Caco-2 (cell line): ENCODE results near the gene EPS8L1. TPM values are rescaled to one million over a fixed set of nuclear protein-coding genes. Genes with fewer than 3 reads are reported as not detected.
"Not testable (repeated sequence)": the region's sequence is repeated elsewhere in the genome, so short reads cannot be mapped to it uniquely, and the experiment has no call there.

ENCODE experiments used
- BruUV-seq: library from RNA; stranded (reverse); fragments of 400-500 nt; replicated peaks from 2 replicates; lab custom pipeline; 2021; lab: Mats Ljungman, UMichigan
- CTCF ChIA-PET: fragments of 300-600 bp; sonication (Branson Sonifier 250); formaldehyde crosslinking; loops from one replicate; lab custom pipeline; 2022; ENCODE audit warnings: antibody characterized with exemption; lab: Charles Lee
- POLR2A ChIA-PET: fragments of 300-600 bp; sonication (Branson Sonifier 250); formaldehyde crosslinking; loops from one replicate; lab custom pipeline; 2022; ENCODE audit warnings: antibody characterized with exemption; lab: Charles Lee
- DNase-seq, 2 experiments: peaks; one replicate each; pipeline versions ENCODE4 v3.0.0 to v3.0.0-alpha.2; 2020 to 2022
- H3K27me3 ChIP-seq: replicated peaks from 2 replicates; pipeline ENCODE4 v1.6.0; 2011; ENCODE audit warnings: low read length; ENCODE audit not compliant: control insufficient read depth, insufficient read depth
- H3K36me3 ChIP-seq: 2 replicates; pipeline ENCODE4 v1.5.1; 2011; ENCODE audit warnings: low read length; ENCODE audit not compliant: control insufficient read depth, insufficient read depth
- H3K4me1 ChIP-seq: fragments of 250-450 bp; sonication (Bioruptor Pico); 2 replicates; pipeline ENCODE4 v1.5.1; 2020; ENCODE audit warnings: mild to moderate bottlenecking
- H3K4me3 ChIP-seq: 2 replicates; pipeline ENCODE4 v1.5.1; 2011; ENCODE audit warnings: low read depth, mild to moderate bottlenecking, control low read depth, low read length
- H3K9me3 ChIP-seq: fragments of 250-450 bp; sonication (Bioruptor Pico); 2 replicates; pipeline ENCODE4 v1.5.1; 2020; ENCODE audit warnings: mild to moderate bottlenecking, moderate library complexity
- H3K27ac Mint-ChIP-seq: one replicate; pipeline ENCODE4 v1.8.0; 2022; ENCODE audit warnings: mixed read lengths; ENCODE audit not compliant: unreplicated experiment
- H3K27me3 Mint-ChIP-seq: one replicate; pipeline ENCODE4 v1.8.0; 2022; ENCODE audit warnings: mixed read lengths; ENCODE audit not compliant: insufficient read depth, unreplicated experiment
- H3K36me3 Mint-ChIP-seq: one replicate; pipeline ENCODE4 v1.8.0; 2022; ENCODE audit warnings: mild to moderate bottlenecking, mixed read lengths; ENCODE audit not compliant: insufficient read depth, unreplicated experiment
- H3K4me1 Mint-ChIP-seq: one replicate; pipeline ENCODE4 v1.8.0; 2022; ENCODE audit warnings: low read depth, mixed read lengths; ENCODE audit not compliant: unreplicated experiment
- H3K4me3 Mint-ChIP-seq: one replicate; pipeline ENCODE4 v1.8.0; 2022; ENCODE audit warnings: mild to moderate bottlenecking, moderate library complexity, mixed read lengths; ENCODE audit not compliant: unreplicated experiment
- H3K9me3 Mint-ChIP-seq: one replicate; pipeline ENCODE4 v1.8.0; 2022; ENCODE audit warnings: mixed read lengths; ENCODE audit not compliant: unreplicated experiment
- intact Hi-C: fragments of 100-400 bp; cut with micrococcal nuclease; formaldehyde crosslinking; loops from one replicate; pipeline ENCODE4 v1.10.0; 2022; ENCODE audit not compliant: unreplicated experiment
- total RNA-seq: library from RNA; stranded (reverse); gene quantifications from 2 replicates; pipeline ENCODE4 v1.2.3, GENCODE V29; 2022
- TF ChIP-seq, protein P1 (sequence below), 2 experiments: fragments of 200-600 bp in 1 of 2; IDR thresholded peaks; 1 replicate in 1 of 2; 2 replicates in 1 of 2; pipeline versions ENCODE4 v1.5.1 to v1.8.0; 2011 to 2022; ENCODE audit warnings: antibody characterized with exemption in 1 of 2, control low read depth in 1 of 2, inconsistent platforms in 1 of 2, low read depth in 1 of 2, low read length in 1 of 2, mild to moderate bottlenecking in 1 of 2, moderate library complexity in 1 of 2; ENCODE audit not compliant: insufficient read depth in 1 of 2, severe bottlenecking in 1 of 2, unreplicated experiment in 1 of 2

The EPS8L1 gene
- total RNA-seq, 1 experiment from 2014 or later: 135 TPM

DNA sequence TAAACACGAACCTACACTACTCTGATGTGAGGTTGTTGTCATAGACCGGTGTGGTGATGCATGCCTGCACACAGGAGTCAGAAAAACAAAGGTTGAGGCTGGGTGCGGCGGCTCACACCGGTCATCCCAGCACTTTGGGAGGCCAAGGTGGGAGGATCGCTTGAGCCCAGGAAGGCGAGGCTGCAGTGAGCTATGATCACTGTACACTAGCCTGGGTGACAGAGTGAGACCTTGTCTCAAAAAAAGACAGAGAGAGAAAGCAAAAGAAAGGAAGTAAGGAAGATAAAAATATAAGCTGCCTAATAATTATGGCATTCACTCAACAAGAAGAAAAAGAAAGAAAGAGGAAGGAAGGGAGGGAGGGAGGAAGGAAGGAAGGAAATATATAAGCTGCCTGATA lies 46.9 kb upstream of the EPS8L1 start:
- Mint-ChIP-seq H3K36me3 (peaks cover 9% of the 10 kb centered on the region), H3K4me3 (no peak overlapping the region), H3K27me3 (no peaks in the 10 kb centered on the region), H3K4me1 (no peaks in the 10 kb centered on the region), H3K27ac (no peak overlapping the region), H3K9me3 (peaks cover 21% of the 10 kb centered on the region)
- intact Hi-C loops: no loop called here
- no peaks in the 10 kb centered on the region for H3K4me1 ChIP-seq
- POLR2A ChIA-PET: no interaction called here
- no peak for DNase-seq
- H3K36me3 ChIP-seq: no peaks in the 10 kb centered on the region
- TF ChIP-seq, protein P1, sequence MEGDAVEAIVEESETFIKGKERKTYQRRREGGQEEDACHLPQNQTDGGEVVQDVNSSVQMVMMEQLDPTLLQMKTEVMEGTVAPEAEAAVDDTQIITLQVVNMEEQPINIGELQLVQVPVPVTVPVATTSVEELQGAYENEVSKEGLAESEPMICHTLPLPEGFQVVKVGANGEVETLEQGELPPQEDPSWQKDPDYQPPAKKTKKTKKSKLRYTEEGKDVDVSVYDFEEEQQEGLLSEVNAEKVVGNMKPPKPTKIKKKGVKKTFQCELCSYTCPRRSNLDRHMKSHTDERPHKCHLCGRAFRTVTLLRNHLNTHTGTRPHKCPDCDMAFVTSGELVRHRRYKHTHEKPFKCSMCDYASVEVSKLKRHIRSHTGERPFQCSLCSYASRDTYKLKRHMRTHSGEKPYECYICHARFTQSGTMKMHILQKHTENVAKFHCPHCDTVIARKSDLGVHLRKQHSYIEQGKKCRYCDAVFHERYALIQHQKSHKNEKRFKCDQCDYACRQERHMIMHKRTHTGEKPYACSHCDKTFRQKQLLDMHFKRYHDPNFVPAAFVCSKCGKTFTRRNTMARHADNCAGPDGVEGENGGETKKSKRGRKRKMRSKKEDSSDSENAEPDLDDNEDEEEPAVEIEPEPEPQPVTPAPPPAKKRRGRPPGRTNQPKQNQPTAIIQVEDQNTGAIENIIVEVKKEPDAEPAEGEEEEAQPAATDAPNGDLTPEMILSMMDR (IDR thresholded peaks at IDR 0.05; ENCODE audit: insufficient read depth in 1 of 2, low read depth in 1 of 2, low read length in 1 of 2, severe bottlenecking in 1 of 2, unreplicated experiment in 1 of 2): no peak
- CTCF ChIA-PET: no interaction called here
- BruUV-seq: no TSS peak
- no peaks in the 10 kb centered on the region; the same call in 1 of the 2 replicates for H3K9me3 ChIP-seq
- H3K27me3 ChIP-seq: no peaks in the 10 kb centered on the region
- no peak overlapping the region for H3K4me3 ChIP-seq

DNA sequence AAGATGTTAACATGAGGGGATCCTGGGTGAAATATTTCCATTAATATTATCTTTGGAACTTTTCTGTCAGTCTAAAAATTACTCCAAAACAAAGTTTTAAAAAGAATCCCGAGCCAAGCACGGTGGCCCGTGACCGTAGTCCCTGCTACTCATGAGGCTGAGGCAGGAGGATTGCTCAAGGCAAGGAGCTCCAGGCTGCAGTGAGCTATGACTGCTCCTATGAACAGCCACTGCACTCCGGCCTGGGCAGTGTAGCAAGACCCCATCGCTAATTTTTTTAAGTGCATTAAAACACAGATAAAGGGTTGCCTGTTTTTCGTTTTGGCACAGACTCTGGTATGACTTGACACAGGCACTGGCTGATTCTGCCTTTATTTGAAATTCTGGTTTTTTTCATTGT lies 44.5 kb upstream of the EPS8L1 start:
- Mint-ChIP-seq H3K27ac (no peak overlapping the region), H3K36me3 (peaks cover 10% of the 10 kb centered on the region), H3K4me3 (no peak overlapping the region), H3K4me1 (no peaks in the 10 kb centered on the region), H3K9me3 (peaks cover 5% of the 10 kb centered on the region), H3K27me3 (no peaks in the 10 kb centered on the region)
- no peak for DNase-seq
- TF ChIP-seq, protein P1 (IDR thresholded peaks at IDR 0.05; ENCODE audit: insufficient read depth in 1 of 2, low read depth in 1 of 2, low read length in 1 of 2, severe bottlenecking in 1 of 2, unreplicated experiment in 1 of 2): no peak
- intact Hi-C loops: no loop called here
- Histone ChIP-seq H3K9me3 (no peaks in the 10 kb centered on the region; the same call in 1 of the 2 replicates), H3K4me3 (no peak overlapping the region), H3K27me3 (no peaks in the 10 kb centered on the region), H3K36me3 (no peaks in the 10 kb centered on the region), H3K4me1 (no peaks in the 10 kb centered on the region)
- ChIA-PET POLR2A (no interaction called here), CTCF (no interaction called here)
- no TSS peak for BruUV-seq

DNA sequence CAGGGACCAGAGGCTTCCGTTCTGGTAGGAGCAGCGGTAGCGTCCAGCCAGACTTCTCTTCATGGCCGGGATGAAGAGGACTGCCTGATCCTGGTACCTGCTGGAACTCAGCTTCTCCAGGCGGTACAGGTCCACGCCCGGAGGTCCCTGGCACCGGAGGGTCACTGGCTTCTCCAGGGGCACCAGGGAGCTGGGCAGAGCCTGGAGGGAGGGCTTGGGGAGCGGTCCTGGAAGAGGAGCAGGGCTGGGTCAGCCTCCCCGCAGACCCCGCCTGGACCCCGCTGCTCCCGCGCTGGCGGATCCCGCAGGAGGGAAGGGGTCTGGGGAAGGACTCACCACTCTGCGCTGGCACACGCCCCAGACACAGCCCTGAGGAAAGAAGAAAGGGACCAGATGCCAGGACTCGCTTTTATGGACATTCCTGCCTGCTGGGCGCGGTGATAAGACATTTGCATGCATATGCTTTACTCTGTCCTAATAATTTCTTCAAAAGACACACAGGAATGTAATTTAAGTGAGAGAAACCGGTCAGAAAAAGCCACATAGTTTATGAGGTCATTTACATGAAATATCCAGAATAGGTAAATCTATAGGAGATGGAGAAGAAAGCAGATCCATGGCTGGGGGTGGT lies 43.4 kb upstream of the EPS8L1 start:
- Mint-ChIP-seq H3K36me3 (peaks cover 7% of the 10 kb centered on the region), H3K4me1 (no peaks in the 10 kb centered on the region), H3K4me3 (no peak overlapping the region), H3K27ac (no peak overlapping the region), H3K9me3 (no peaks in the 10 kb centered on the region), H3K27me3 (no peaks in the 10 kb centered on the region)
- TF ChIP-seq, protein P1 (IDR thresholded peaks at IDR 0.05; ENCODE audit: insufficient read depth in 1 of 2, low read depth in 1 of 2, low read length in 1 of 2, severe bottlenecking in 1 of 2, unreplicated experiment in 1 of 2): no peak
- Histone ChIP-seq H3K4me3 (no peak overlapping the region), H3K9me3 (no peaks in the 10 kb centered on the region; the same call in 1 of the 2 replicates), H3K4me1 (no peaks in the 10 kb centered on the region), H3K36me3 (no peaks in the 10 kb centered on the region), H3K27me3 (no peaks in the 10 kb centered on the region)
- intact Hi-C loops: no loop called here
- ChIA-PET POLR2A (no interaction called here), CTCF (no interaction called here)
- no TSS peak for BruUV-seq
- no peak for DNase-seq

- H3K36me3 Mint-ChIP-seq: peaks cover 12% of the 10 kb centered on the region
- H3K9me3 Mint-ChIP-seq, H3K4me1 ChIP-seq, intact Hi-C loops, DNase-seq, H3K4me1 Mint-ChIP-seq, H3K27me3 ChIP-seq, H3K4me3 ChIP-seq, BruUV-seq, H3K27me3 Mint-ChIP-seq, H3K36me3 ChIP-seq, H3K9me3 ChIP-seq, H3K4me3 Mint-ChIP-seq, POLR2A ChIA-PET, H3K27ac Mint-ChIP-seq, CTCF ChIA-PET: not testable (repeated sequence)
These were observed 42.6 kb upstream of the EPS8L1 start for GRCh38 chr19:55032976-55033643.
